Common myeloid progenitor, CD34-positive (primary cell): ENCODE results near the gene GATA6.
"Not testable (repeated sequence)": the region's sequence is repeated elsewhere in the genome, so short reads cannot be mapped to it uniquely, and the experiment has no call there.

Source experiments
- CTCF ChIA-PET: fragments of 350-600 bp; sonication (Branson Sonifier 250); formaldehyde crosslinking; loops from one replicate; lab custom pipeline; 2021; ENCODE audit warnings: antibody characterized with exemption; lab: Charles Lee
- POLR2A ChIA-PET: fragments of 350-600 bp; sonication (Branson Sonifier 250); formaldehyde crosslinking; loops from one replicate; lab custom pipeline; 2021; ENCODE audit warnings: antibody characterized with exemption; lab: Charles Lee
- DNase-seq, 3 donors: peaks; one replicate each; pipeline versions ENCODE4 v3.0.0 to v3.0.0-alpha.2; 2013
- H3K27ac ChIP-seq, 2 experiments: 1 replicate in 1 of 2; 2 replicates in 1 of 2; pipeline ENCODE4 v1.7.0; 2013; ENCODE audit warnings: inconsistent platforms in 2 of 2, low read length in 2 of 2, mild to moderate bottlenecking in 2 of 2, low read depth in 1 of 2, moderate library complexity in 1 of 2; ENCODE audit not compliant: severe bottlenecking in 2 of 2, insufficient read depth in 1 of 2, poor library complexity in 1 of 2
- H3K27me3 ChIP-seq, 5 experiments: replicated peaks in 2 of 5; 1 replicate in 3 of 5; 2 replicates in 2 of 5; pipeline versions ENCODE4 v1.6.1 to v1.7.0; 2013; ENCODE audit warnings: low read length in 4 of 5, mild to moderate bottlenecking in 2 of 5, moderate library complexity in 2 of 5, inconsistent platforms in 1 of 5; ENCODE audit not compliant: insufficient read depth in 5 of 5, control insufficient read depth in 4 of 5
- H3K36me3 ChIP-seq, 4 experiments: 1 replicate in 2 of 4; 2 replicates in 2 of 4; pipeline versions ENCODE4 v1.6.1 to v1.7.0; 2013; ENCODE audit warnings: low read length in 3 of 4, control low read depth in 1 of 4, mild to moderate bottlenecking in 1 of 4; ENCODE audit not compliant: control insufficient read depth in 4 of 4, insufficient read depth in 4 of 4
- H3K4me1 ChIP-seq, 4 experiments: 1 replicate in 3 of 4; 2 replicates in 1 of 4; pipeline versions ENCODE4 v1.6.1 to v1.7.1; 2013; ENCODE audit warnings: low read length in 3 of 4, mild to moderate bottlenecking in 3 of 4, control low read depth in 1 of 4, inconsistent platforms in 1 of 4, moderate library complexity in 1 of 4; ENCODE audit not compliant: control insufficient read depth in 4 of 4, insufficient read depth in 4 of 4; ENCODE audit errors: control extremely low read depth in 1 of 4
- H3K4me3 ChIP-seq, 7 experiments: 1 replicate in 4 of 7; 2 replicates in 3 of 7; pipeline versions ENCODE4 v1.5.1 to v1.7.0; 2013; ENCODE audit warnings: mild to moderate bottlenecking in 7 of 7, low read length in 6 of 7, moderate library complexity in 6 of 7, inconsistent platforms in 2 of 7, low read depth in 2 of 7, control low read depth in 1 of 7; ENCODE audit not compliant: insufficient read depth in 4 of 7, control insufficient read depth in 1 of 7; ENCODE audit errors: extremely low read depth in 1 of 7
- H3K9me3 ChIP-seq, 5 experiments: 1 replicate in 4 of 5; 2 replicates in 1 of 5; pipeline versions ENCODE4 v1.6.1 to v1.7.1; 2013; ENCODE audit warnings: low read length in 4 of 5, mild to moderate bottlenecking in 2 of 5, inconsistent platforms in 1 of 5, low read depth in 1 of 5, moderate library complexity in 1 of 5; ENCODE audit not compliant: control insufficient read depth in 4 of 5, insufficient read depth in 2 of 5; ENCODE audit errors: control extremely low read depth in 1 of 5
- WGBS: methylation state at CpG from one replicate; pipeline ENCODE4 v1.1.5; 2013; ENCODE audit not compliant: insufficient coverage; 5-methylcytosine and 5-hydroxymethylcytosine counted together

The GATA6 gene

GRCh38 chr18:22182884-22183697, 13.7 kb downstream of the GATA6 start:
- no peak overlapping the region for H3K4me3 ChIP-seq
- no peak for DNase-seq
- no peak overlapping the region for H3K27ac ChIP-seq
- H3K4me1 ChIP-seq: no peaks in the 10 kb centered on the region
- peaks cover 9 to 77% (median 22%) of the 10 kb centered on the region in 5 experiments for H3K27me3 ChIP-seq
- H3K9me3 ChIP-seq: no peaks in the 10 kb centered on the region
- 85% methylated on average over 2 of the region's 4 CpGs for WGBS
- no peaks in the 10 kb centered on the region for H3K36me3 ChIP-seq
- ChIA-PET CTCF (no interaction called here), POLR2A (interaction anchor here (0.7 kb wide), 1 partner anchor 23 kb away, joined by 7 read pairs; no protein-coding TSS in a partner anchor)

DNA sequence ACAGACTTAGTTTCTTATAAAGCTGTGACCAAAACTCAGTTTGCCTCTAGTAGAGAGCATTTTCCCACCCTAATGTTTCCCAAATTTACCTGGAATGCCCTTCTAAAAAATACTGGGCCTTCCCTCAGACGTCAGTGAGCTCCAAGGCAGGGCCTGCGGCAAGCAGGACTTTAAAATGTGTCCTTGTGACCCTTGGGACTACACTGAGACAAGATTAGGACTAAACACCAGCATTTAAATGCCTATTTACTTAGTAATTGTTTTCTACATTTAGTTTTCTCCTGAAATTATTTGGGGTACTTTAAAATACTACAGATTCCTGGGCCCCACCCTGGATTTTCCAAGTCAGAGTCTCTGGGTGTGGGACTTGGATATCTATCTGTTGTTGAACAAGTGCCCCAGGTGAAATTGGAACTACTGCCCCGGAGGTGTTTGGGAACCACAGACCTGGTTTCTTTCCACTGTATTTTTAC, 14.3 kb downstream of the GATA6 start:
- ChIA-PET CTCF (no interaction called here), POLR2A (no interaction called here)
- H3K4me3 ChIP-seq: no peak overlapping the region
- no peaks in the 10 kb centered on the region for H3K4me1 ChIP-seq
- H3K27me3 ChIP-seq: peaks cover 11 to 77% (median 23%) of the 10 kb centered on the region in 5 experiments
- no peaks in the 10 kb centered on the region for H3K36me3 ChIP-seq
- no peak for DNase-seq
- H3K9me3 ChIP-seq: no peaks in the 10 kb centered on the region
- H3K27ac ChIP-seq: no peak overlapping the region
- no CpG with 5 or more reads among the region's 3 CpGs for WGBS

- H3K36me3 ChIP-seq, H3K9me3 ChIP-seq, POLR2A ChIA-PET, H3K4me1 ChIP-seq, CTCF ChIA-PET, H3K27ac ChIP-seq, H3K4me3 ChIP-seq, DNase-seq: not testable (repeated sequence)
- H3K27me3 ChIP-seq: peaks cover 9 to 76% (median 20%) of the 10 kb centered on the region in 5 experiments
- WGBS: 82% methylated on average over 4 of the region's 8 CpGs
Observed at GRCh38 chr18:22184573-22184972, 15.2 kb downstream of the GATA6 start.

DNA sequence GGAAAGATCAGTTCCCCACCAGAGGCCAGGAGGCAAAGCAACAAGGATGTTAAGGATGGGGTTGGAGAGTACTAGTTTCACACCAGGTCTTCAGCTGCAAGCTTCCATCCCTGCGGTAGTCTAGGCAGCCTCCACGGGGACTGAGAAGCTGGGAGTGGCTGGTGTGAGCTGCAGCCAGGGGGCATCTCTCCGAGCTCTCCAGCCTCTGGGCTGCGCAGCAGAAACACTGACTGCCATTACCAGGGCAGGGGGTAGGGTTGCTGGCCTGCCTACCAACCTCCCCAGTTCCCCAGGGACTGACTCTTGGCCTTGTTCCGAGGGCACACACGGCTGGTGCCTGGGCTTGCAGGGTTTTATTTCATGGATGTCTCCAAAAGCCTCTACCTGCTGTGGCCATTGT, 15.9 kb downstream of the GATA6 start:
- H3K4me3 ChIP-seq: no peak overlapping the region
- DNase-seq: no peak
- peaks cover 9 to 73% (median 19%) of the 10 kb centered on the region in 5 experiments for H3K27me3 ChIP-seq
- ChIA-PET CTCF (no interaction called here), POLR2A (no interaction called here)
- no peak overlapping the region for H3K27ac ChIP-seq
- no peaks in the 10 kb centered on the region for H3K4me1 ChIP-seq
- H3K9me3 ChIP-seq: no peaks in the 10 kb centered on the region
- H3K36me3 ChIP-seq: no peaks in the 10 kb centered on the region
- 90% methylated on average over 6 of the region's 6 CpGs for WGBS

- Histone ChIP-seq H3K4me3 (no peak overlapping the region), H3K27me3 (peaks cover 5 to 73% (median 19%) of the 10 kb centered on the region in 5 experiments), H3K27ac (no peak overlapping the region), H3K4me1 (no peaks in the 10 kb centered on the region), H3K9me3 (no peaks in the 10 kb centered on the region), H3K36me3 (no peaks in the 10 kb centered on the region)
- ChIA-PET POLR2A (no interaction called here), CTCF (no interaction called here)
- DNase-seq: no peak
- 98% methylated on average over 10 of the region's 10 CpGs for WGBS
Observed at GRCh38 chr18:22185771-22186386, 16.5 kb downstream of the GATA6 start.

- ChIA-PET CTCF (no interaction called here), POLR2A (no interaction called here)
- Histone ChIP-seq H3K4me1 (no peaks in the 10 kb centered on the region), H3K4me3 (no peak overlapping the region), H3K36me3 (no peaks in the 10 kb centered on the region), H3K27me3 (peaks cover 3 to 70% (median 17%) of the 10 kb centered on the region in 5 experiments), H3K27ac (no peak overlapping the region), H3K9me3 (no peaks in the 10 kb centered on the region)
- no peak for DNase-seq
- WGBS: 100% methylated on average over 6 of the region's 6 CpGs
Observed at GRCh38 chr18:22186484-22186971, 17.1 kb downstream of the GATA6 start.
